MM.1S (cell line): ENCODE results near the gene OR10H3.

Experiments
- DNase-seq: peaks from one replicate; pipeline ENCODE4 v3.0.0-alpha.2; 2015
- H2AFZ ChIP-seq: fragments of 300-600 bp; sonication (generic); 2 replicates; pipeline ENCODE4 v1.6.0; 2016; ENCODE audit warnings: antibody characterized with exemption, low read length
- H3F3A ChIP-seq: fragments of 300-600 bp; sonication (generic); 2 replicates; pipeline ENCODE4 v1.6.1; 2016; ENCODE audit warnings: mild to moderate bottlenecking, antibody characterized with exemption, low read length, moderate library complexity, mixed read lengths; ENCODE audit not compliant: insufficient read depth
- H3K27ac ChIP-seq: fragments of 300-600 bp; sonication (generic); 2 replicates; pipeline ENCODE4 v1.5.1; 2016; ENCODE audit warnings: mild to moderate bottlenecking, low read length
- H3K27me3 ChIP-seq: fragments of 300-600 bp; sonication (generic); replicated peaks from 2 replicates; pipeline ENCODE4 v1.6.0; 2016; ENCODE audit warnings: low read length; ENCODE audit not compliant: insufficient read depth
- H3K36me3 ChIP-seq: fragments of 300-600 bp; sonication (generic); replicated peaks from 2 replicates; pipeline ENCODE4 v1.6.1; 2016; ENCODE audit warnings: mild to moderate bottlenecking, low read length, mixed read lengths; ENCODE audit not compliant: insufficient read depth
- H3K4me1 ChIP-seq: fragments of 300-600 bp; sonication (generic); 2 replicates; pipeline ENCODE4 v1.6.1; 2016; ENCODE audit warnings: low read length, mixed read lengths
- H3K4me2 ChIP-seq: fragments of 300-600 bp; sonication (generic); 2 replicates; pipeline ENCODE4 v1.6.0; 2016; ENCODE audit warnings: low read depth, low read length
- H3K4me3 ChIP-seq: fragments of 300-600 bp; sonication (generic); 2 replicates; pipeline ENCODE4 v1.5.1; 2016; ENCODE audit warnings: low read length, mixed read lengths
- H3K79me2 ChIP-seq: fragments of 300-600 bp; sonication (generic); 2 replicates; pipeline ENCODE4 v1.6.1; 2016; ENCODE audit warnings: mixed run types, low read length, mixed read lengths
- H3K9ac ChIP-seq: fragments of 300-600 bp; sonication (generic); 2 replicates; pipeline ENCODE4 v1.6.1; 2016; ENCODE audit warnings: low read length, mixed read lengths
- H3K9me2 ChIP-seq: fragments of 300-600 bp; sonication (generic); replicated peaks from 2 replicates; pipeline ENCODE4 v1.6.1; 2016; ENCODE audit warnings: mild to moderate bottlenecking, low read length, mixed read lengths; ENCODE audit not compliant: insufficient read depth
- H3K9me3 ChIP-seq: fragments of 300-600 bp; sonication (generic); replicated peaks from 2 replicates; pipeline ENCODE4 v1.6.1; 2016; ENCODE audit warnings: mild to moderate bottlenecking, low read length, mixed read lengths; ENCODE audit not compliant: insufficient read depth
- H4K20me1 ChIP-seq: fragments of 300-600 bp; sonication (generic); 2 replicates; pipeline ENCODE4 v1.6.1; 2016; ENCODE audit warnings: mild to moderate bottlenecking, low read length, moderate library complexity, mixed read lengths; ENCODE audit not compliant: insufficient read depth
- CTCF ChIP-seq: fragments of 300-600 bp; sonication (generic); IDR thresholded peaks from 2 replicates; pipeline ENCODE4 v1.5.1; 2016; ENCODE audit warnings: antibody characterized with exemption, low read length, mixed read lengths
- EZH2 ChIP-seq: fragments of 300-600 bp; sonication (generic); optimal IDR thresholded peaks from 2 replicates; pipeline ENCODE3; 2017; ENCODE audit warnings: low read depth, mild to moderate bottlenecking, antibody characterized with exemption, low read length, mixed read lengths
- EZH2phosphoT487 ChIP-seq: fragments of 300-600 bp; sonication (generic); IDR thresholded peaks from 2 replicates; pipeline ENCODE4 v1.6.1; 2018; ENCODE audit warnings: antibody characterized with exemption, low read length

The OR10H3 gene

DNA sequence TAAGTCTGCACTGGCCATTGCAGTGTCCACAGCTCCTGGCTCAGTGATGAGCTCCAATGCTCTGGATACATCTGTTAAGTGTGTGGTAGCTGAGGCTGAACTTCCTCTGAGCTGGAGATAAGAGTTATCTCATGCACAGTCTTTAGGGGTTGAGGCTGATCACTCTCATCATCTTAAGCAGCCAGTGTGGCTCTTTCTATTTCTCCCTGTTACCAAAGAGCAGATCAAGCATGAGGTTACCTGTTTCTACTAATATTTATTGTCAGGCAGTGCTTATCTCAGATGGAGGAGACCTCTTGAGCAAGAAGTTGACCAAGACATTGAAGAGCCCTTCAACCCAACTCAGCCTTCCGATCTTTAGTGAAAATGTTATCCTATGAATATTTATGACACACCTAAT is 16.5 kb upstream of the OR10H3 start:
- no peaks in the 10 kb centered on the region for H3K79me2 ChIP-seq
- no peaks in the 10 kb centered on the region for H3F3A ChIP-seq
- no peak overlapping the region for H3K4me3 ChIP-seq
- H3K9me3 ChIP-seq: no peaks in the 10 kb centered on the region
- no peak for DNase-seq
- H3K4me2 ChIP-seq: no peak overlapping the region
- peaks cover 48% of the 10 kb centered on the region for H3K27me3 ChIP-seq
- H3K4me1 ChIP-seq: no peaks in the 10 kb centered on the region
- TF ChIP-seq CTCF (no peak), EZH2 (no peak), EZH2phosphoT487 (no peak)
- H3K9me2 ChIP-seq: no peaks in the 10 kb centered on the region
- H4K20me1 ChIP-seq: no peaks in the 10 kb centered on the region
- no peak overlapping the region for H2AFZ ChIP-seq
- no peak overlapping the region for H3K27ac ChIP-seq
- H3K9ac ChIP-seq: no peak overlapping the region
- no peaks in the 10 kb centered on the region for H3K36me3 ChIP-seq

DNA sequence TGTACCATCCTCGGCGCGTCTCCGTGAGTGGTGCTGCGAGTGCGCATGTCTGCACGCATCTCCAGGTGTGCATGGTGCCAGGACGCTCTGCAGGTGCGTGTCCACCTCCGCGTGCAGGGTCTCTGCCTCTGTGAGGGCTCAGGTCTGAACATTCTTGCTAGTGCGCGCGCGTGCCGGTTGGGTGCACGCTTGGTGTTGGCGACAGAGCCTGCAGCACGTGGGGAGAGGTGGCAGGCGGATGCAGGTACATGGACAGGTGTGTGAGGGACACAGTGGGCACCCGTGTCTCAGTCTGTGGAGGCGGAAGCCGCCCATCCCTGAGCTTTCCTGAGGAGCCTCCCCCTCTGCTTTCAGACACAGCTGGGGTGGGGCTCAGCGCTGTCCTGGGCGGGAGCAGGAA is 14.8 kb upstream of the OR10H3 start:
- Histone ChIP-seq H3K9me2 (no peaks in the 10 kb centered on the region), H3K79me2 (no peaks in the 10 kb centered on the region), H3K4me1 (no peaks in the 10 kb centered on the region), H3K27me3 (peaks cover 57% of the 10 kb centered on the region), H3K4me3 (no peak overlapping the region), H3F3A (no peaks in the 10 kb centered on the region), H3K9ac (no peak overlapping the region), H3K9me3 (no peaks in the 10 kb centered on the region), H3K36me3 (no peaks in the 10 kb centered on the region), H3K4me2 (no peak overlapping the region), H3K27ac (no peak overlapping the region), H4K20me1 (no peaks in the 10 kb centered on the region), H2AFZ (no peak overlapping the region)
- no peak for TF ChIP-seq EZH2
- TF ChIP-seq CTCF: no peak
- no peak for TF ChIP-seq EZH2phosphoT487
- no peak for DNase-seq

DNA sequence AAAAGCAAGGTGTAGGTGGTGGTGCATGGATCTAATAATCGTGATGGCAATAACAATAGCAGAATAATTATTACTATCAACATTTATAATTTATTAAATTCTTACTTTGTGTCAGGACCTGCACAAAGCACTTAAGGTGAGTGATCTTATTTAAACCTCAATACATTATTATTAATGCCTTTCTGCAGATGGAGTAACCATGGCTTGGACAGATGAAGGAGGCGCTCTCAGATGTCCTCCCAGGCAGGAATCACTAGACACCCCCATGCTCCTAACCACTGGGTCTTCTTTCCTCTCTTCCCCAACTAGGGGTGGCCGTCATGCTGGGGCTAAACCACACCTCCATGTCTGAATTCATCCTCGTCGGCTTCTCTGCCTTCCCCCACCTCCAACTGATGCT is 10.1 kb upstream of the OR10H3 start, which contains the start of gene OR10H2:
TSS of gene OR10H2 (plus strand) at position 301 of the 400 bp plus-strand sequence. CDS start at position 321, 20 bp downstream.
- H3K36me3 ChIP-seq: no peaks in the 10 kb centered on the region
- DNase-seq: no peak
- peaks cover 59% of the 10 kb centered on the region for H3K27me3 ChIP-seq
- no peak within 1 kb of the TSS for H3K9ac ChIP-seq
- H3K9me3 ChIP-seq: no peaks in the 10 kb centered on the region
- H3K79me2 ChIP-seq: no peaks in the 10 kb centered on the region
- no peak within 1 kb of the TSS for H2AFZ ChIP-seq
- H3K4me2 ChIP-seq: no peak within 1 kb of the TSS
- H3K9me2 ChIP-seq: no peaks in the 10 kb centered on the region
- no peak within 1 kb of the TSS for H3K27ac ChIP-seq
- H4K20me1 ChIP-seq: no peaks in the 10 kb centered on the region
- no peaks in the 10 kb centered on the region for H3K4me1 ChIP-seq
- TF ChIP-seq EZH2 (no peak), EZH2phosphoT487 (no peak), CTCF (no peak)
- no peak within 1 kb of the TSS for H3K4me3 ChIP-seq
- no peaks in the 10 kb centered on the region for H3F3A ChIP-seq
